ENCODE results near the gene CSNK1A1.
"Not testable (repeated sequence)": the region's sequence is repeated elsewhere in the genome, so short reads cannot be mapped to it uniquely, and the experiment has no call there.

Gene CSNK1A1

DNA sequence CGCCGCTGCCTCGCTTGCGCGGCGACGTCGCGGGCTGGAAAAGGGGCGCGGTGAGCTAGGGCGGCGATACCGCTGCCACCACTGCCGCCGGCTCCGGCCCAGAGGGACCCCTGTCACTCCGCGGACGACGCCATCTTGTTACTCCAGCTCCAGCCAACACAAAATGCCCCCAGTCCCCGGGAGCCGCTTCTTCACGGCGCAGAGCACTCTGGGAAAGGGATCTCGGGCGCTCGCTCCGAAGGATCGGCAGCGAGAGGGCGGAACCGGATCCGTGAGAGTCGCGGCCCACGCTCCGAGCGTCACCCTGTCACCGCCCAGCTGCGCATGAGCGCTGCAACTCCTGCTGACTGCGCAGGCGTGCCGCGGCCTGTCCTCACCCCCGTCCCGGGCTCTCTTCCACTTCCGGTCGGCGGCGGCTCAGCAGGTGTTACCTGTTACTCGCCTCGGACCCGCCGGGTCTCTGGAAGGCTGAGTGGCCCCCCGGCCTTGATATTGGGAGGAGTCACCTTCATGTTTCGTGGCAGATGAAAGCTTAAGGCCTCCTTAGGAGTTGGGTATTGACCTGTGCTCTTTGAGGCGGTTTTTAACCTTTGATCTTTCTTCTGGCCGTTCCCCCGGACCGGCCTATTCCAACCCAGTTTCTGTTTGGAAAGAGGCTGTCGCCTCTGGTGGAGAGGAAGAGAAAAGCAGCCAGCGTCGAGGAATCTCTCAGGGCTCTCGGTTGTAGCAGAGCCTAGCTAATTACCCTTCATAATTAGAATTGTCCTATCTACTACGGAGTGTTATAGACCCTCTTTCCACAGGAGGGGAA lies at the start of gene CSNK1A1:
Gene CSNK1A1, minus strand, starts transcription at position 213 of the 811 bp plus-strand sequence. CDS start 475 bp downstream, outside the sequence.
- peak; percentile 92 to 99 (median 98) for DNase-seq
- intact Hi-C loops (cut with DNase I), result no loop called here

GRCh38 chr5:149600932-149601331 lies 49.7 kb upstream of the CSNK1A1 start:
- DNase-seq, result no peak
- intact Hi-C loops (cut with DNase I), result no loop called here

DNA sequence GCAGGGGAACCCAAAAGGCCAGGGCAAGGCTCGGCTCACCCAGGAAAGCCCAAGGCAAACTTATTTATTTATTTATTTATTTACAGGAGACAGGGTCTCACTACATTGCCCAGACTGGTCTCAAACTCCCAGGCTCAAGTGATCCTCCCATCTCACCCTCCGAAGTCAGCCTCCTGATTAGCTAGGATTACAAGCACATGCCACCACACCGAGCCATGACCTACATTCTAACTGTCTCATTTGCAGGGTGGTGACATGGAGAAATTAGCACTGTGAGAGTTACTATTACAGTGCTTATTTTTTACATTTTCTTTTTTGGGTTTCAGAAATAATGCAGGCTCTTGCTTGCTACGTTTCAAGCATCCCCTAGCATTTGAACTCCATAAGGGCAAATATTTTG lies 48.1 kb upstream of the CSNK1A1 start:
- intact Hi-C loops (cut with DNase I), result no loop called here
- DNase-seq, result peak in 3 of 42 donors; percentile 9 to 27 (median 21)

DNA sequence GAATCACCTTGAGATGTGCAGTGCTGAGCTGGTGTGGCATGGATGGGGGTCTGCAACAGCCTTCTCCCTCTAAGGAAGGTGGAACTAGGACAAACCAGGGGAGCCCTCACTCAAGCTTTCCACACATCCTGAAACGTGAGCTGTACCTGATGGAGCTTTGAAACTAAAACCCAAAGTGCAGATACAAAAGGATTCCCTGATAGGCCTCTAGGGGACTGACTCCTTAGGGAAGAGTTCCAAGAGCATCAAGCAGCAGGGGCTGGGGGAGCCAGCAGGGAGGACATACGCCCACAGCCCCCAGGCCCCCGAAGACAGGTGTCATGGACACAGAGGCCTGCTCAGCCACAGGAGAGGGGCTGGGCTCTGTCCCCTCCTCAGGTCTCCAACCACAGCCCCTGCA lies 47.7 kb upstream of the CSNK1A1 start:
- intact Hi-C loops (cut with DNase I), result no loop called here
- DNase-seq, result no peak

GRCh38 chr5:149598234-149598633 lies 47.0 kb upstream of the CSNK1A1 start:
- intact Hi-C loops (cut with DNase I); DNase-seq: not testable (repeated sequence)

- DNase-seq, result no peak
- intact Hi-C loops (cut with DNase I), result no loop called here
These were observed 46.4 kb upstream of the CSNK1A1 start for GRCh38 chr5:149597618-149598017.

DNA sequence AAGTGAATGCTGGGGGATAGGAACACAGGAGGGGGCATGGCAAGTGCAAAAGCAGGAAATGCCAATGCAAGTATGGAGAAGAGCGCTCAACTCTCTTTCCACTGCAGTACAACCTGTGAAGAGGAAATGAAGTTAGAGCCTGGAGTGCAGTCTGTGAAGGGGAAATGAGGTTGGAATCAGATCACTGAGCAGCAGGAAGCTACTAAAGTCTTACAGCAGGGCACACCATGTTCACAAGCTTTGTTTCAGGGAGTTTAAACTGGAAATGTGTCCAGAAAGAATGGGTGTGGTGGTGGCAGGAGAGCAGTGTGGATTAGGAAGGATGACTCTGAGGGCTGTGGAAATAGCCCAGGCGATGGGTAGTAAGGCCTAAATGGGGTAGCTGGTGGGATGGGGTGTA lies 45.5 kb upstream of the CSNK1A1 start:
- no peak for DNase-seq
- intact Hi-C loops (cut with DNase I), result no loop called here

GRCh38 chr5:149595105-149595504 lies 43.9 kb upstream of the CSNK1A1 start:
- DNase-seq; intact Hi-C loops (cut with DNase I): not testable (repeated sequence)

DNA sequence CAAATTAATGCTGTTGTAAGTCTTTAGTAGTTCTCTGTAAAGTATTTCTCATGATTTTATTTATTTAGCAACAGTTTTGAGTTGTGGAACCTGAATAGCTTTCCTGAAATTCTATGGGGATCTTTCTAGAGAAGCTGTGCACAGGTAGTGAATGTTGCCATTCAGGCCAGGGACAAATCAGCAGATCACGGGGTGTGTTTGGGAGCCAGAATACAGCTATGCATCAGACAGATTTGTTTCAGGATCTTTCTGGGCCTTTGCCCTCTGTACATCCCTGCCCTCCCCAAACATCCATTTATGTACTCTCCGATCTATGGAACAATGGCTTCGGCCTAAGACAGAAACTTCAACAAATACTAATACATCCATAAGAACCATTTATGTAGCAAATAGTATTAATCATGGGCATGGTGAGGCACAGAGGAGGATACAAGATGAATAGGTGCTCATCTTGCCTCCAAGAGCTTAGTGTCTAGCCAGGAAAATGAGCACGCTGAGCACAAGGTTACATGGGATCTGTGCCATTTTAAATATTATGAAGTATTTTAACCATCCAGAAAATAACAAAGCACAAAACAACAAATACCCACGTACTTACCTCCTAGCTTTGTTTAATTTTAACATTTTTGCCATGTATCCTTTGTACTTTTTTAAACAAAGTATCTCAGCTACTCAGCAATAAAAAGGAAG lies 43.1 kb upstream of the CSNK1A1 start:
- intact Hi-C loops (cut with DNase I), result no loop called here
- DNase-seq, result no peak

DNA sequence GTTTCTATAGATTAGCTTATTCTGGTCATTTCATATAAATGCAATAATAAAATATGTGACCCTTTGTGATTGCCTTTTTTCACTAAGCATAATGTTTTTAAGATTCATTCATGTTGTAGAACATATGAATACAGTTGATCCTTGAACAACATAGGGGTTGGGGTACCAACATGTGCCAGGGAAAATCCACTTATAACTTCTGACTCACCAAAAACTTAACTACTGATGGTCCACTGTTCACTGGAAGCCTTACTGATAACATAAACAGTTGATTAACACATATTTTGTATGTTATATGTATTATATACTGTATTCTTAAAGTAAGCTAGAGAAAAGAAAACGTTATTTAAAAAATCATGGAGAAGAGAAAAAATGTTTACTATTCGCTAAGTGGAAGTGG lies 42.1 kb upstream of the CSNK1A1 start:
- DNase-seq, result no peak
- intact Hi-C loops (cut with DNase I), result no loop called here

DNA sequence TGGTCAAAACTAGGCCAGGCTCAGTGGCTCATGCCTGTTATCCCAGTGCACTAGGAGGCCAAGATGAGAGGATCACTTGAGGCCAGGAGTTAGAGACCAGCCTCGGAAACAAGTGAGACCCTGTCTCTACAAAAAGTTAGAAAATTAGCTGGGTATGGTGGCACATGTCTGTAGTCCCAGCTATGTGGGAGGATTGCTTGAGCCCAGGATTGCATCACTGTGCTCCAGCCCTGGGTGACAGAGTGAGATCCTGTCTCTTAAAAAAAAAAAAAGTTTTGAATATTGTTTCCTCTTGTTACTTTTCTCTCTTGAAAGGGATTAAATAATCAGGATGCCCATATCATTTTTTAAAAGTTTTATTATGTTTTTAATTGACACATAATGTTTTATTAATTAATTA lies 37.7 kb upstream of the CSNK1A1 start:
- DNase-seq, result no peak
- intact Hi-C loops (cut with DNase I), result no loop called here

DNA sequence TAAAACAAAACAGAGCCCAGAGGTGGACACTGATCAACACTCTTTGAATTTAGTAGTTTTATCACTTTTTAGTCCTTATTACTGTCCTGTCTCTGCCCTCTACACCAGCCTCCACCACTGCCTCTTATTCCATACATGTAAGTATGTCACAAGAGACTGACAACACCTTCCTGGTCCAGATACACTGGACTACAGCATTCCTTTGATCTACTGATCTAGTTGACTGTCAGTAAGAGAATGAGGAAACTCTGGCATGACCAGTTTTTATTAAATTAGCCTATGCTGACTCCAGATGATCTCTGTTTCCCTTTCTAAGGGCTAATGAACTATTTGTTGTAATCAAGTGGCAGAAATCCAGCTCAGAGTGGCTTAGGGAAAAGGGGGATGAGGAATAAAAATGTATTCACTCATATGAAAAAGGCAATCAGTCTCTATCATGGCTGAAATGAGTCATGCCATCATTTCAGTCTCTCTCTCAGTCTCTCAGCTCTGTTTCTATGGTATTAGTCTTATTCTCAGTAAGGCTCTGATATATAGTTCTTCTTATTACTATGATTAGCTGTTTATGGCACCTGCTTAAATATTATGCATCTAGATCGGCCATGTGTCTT lies 35.6 kb upstream of the CSNK1A1 start:
- intact Hi-C loops (cut with DNase I), result no loop called here
- DNase-seq, result peak in 1 of 42 donors; percentile 26

GRCh38 chr5:149585910-149586309 lies 34.7 kb upstream of the CSNK1A1 start:
- intact Hi-C loops (cut with DNase I), result no loop called here
- DNase-seq, result no peak

GRCh38 chr5:149584121-149584520 lies 32.9 kb upstream of the CSNK1A1 start:
- intact Hi-C loops (cut with DNase I), result no loop called here
- DNase-seq, result peak in 1 of 42 donors; percentile 10

GRCh38 chr5:149583394-149583793 lies 32.2 kb upstream of the CSNK1A1 start:
- peak in 40 of 42 donors; percentile 13 to 87 (median 68) for DNase-seq
- intact Hi-C loops (cut with DNase I), result no loop called here

DNA sequence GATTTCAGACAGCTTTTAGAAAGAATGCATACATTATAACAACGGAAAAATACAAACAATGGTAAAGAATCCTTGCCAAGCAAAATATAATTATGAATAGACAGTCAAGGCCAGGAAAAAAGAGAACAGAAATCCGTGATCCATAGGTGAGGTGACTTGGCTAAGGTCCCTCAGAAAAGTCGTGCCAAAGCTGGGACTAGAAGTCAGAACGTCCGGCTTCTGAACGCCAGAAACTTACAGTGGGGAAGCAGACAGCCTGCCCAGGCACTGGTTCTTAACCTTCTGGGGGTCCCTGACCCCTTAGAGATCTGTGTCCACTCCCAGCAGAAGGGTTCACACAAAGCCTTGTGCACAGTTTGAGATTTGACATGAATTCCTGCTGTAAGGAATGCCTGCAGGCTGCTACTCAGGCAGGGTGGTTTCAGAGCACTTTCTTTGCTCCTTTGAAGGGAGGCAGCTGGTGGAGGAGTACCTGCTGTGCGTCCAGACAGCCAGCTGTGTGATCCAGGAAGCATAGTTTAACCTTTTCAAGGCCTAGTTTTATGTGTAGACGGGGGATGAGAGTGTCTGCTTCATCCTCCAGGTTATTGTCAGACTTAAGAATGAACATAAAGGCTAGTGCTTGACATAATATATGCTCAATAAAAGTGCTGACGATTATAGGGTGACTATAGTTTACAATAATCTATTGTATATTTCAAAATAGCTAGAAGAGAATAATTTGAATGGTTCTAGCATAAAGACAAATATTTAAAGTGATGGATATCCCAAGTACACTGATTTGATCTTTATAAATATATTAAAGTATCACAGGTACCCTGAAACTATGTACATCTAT lies 30.9 kb upstream of the CSNK1A1 start:
- intact Hi-C loops (cut with DNase I), result no loop called here
- DNase-seq, result peak in 28 of 42 donors; percentile 5 to 64 (median 22)

DNA sequence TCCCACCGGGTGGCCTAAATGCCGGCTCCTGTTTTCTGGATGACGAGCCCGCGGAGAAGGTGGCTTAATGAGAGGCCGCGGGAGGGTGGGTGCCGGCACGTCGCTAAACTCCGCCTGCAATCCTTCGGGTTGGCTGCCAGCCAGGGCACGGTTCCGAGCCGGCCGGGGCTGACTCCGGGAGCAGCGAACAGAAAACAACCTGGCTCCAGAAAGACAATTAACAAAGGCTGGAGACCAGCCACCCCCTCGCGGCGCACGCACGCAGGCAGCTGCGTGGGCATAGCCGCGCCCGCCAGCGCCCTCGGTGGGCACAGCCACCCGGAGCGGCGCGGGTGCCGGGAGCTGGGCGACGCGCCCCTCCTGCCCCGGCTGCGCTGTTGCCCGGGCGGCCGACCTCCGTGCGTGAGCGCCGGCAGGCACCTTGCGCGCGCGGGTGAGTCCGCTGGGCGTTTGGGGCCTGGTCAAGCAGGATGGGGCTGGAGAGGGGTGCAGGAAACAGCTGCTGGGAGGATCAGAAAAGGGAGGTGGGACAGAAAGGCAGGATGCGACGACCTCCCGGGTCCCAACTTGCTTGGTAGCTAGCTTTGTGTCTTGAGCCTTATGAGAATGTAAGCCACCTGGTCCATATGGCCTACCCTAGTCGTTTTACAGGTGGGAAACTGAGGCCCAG lies 30.1 kb upstream of the CSNK1A1 start, which contains the start of gene ARHGEF37:
Gene ARHGEF37, plus strand, starts transcription at position 307 of the 670 bp plus-strand sequence. CDS start 16,272 bp downstream, outside the sequence.
- intact Hi-C loops (cut with DNase I), result no loop called here
- peak; percentile 86 to 97 (median 94) for DNase-seq

GRCh38 chr5:149580808-149581191 lies 29.6 kb upstream of the CSNK1A1 start:
- DNase-seq, result no peak
- intact Hi-C loops (cut with DNase I), result no loop called here
